Suprapubic skin (tissue), 4 donors: Measurements from ENCODE around the gene IGBP1. TPM values are rescaled to one million over a fixed set of nuclear protein-coding genes. Genes with fewer than 3 reads are reported as not detected.

Source experiments
- DNase-seq, 2 donors: peaks; one replicate each; pipeline ENCODE4 v3.0.0-alpha.2; 2019; ENCODE audit warnings: low spot score in 2 of 2
- H3K27ac ChIP-seq: fragments of 200-600 bp; sonication (generic); one replicate; pipeline ENCODE4 v1.5.1; 2019
- H3K27me3 ChIP-seq: fragments of 200-600 bp; sonication (generic); one replicate; pipeline ENCODE4 v1.5.1; 2019
- H3K36me3 ChIP-seq: fragments of 200-600 bp; sonication (generic); one replicate; pipeline ENCODE4 v1.5.1; 2019
- H3K4me1 ChIP-seq: fragments of 200-600 bp; sonication (generic); one replicate; pipeline ENCODE4 v1.5.1; 2019
- H3K4me3 ChIP-seq: fragments of 200-600 bp; sonication (generic); one replicate; pipeline ENCODE4 v1.5.1; 2019; ENCODE audit warnings: mild to moderate bottlenecking
- H3K9me3 ChIP-seq: fragments of 200-600 bp; sonication (generic); one replicate; pipeline ENCODE4 v1.5.1; 2019
- EP300 ChIP-seq: sonication (generic); formaldehyde crosslinking; IDR thresholded peaks from one replicate; pipeline ENCODE4 v1.6.1; 2017; ENCODE audit warnings: antibody characterized with exemption
- POLR2A ChIP-seq, 2 donors: fragments of 450-650 bp; IDR thresholded peaks; one replicate each; pipeline ENCODE4 v1.6.1; 2017; ENCODE audit warnings: antibody characterized with exemption in 2 of 2, mild to moderate bottlenecking in 2 of 2, moderate library complexity in 2 of 2
- POLR2AphosphoS5 ChIP-seq, 3 donors: sonication (generic); formaldehyde crosslinking; IDR thresholded peaks; one replicate each; pipeline ENCODE4 v1.6.1; 2017; ENCODE audit warnings: antibody characterized with exemption in 3 of 3
- WGBS: methylation state at CpG from one replicate; pipeline ENCODE4 v1.1.5; 2018; 5-methylcytosine and 5-hydroxymethylcytosine counted together
- total RNA-seq, 4 donors: library from RNA; depleted of rRNA; stranded (reverse); fragments of >200 nt; gene quantifications; one replicate each; pipeline ENCODE4 v1.1.0, GENCODE V29; 2016
- TF ChIP-seq, protein P1 (sequence below), 2 donors: fragments of 200-600 bp in 1 of 2; fragments of 450-650 bp in 1 of 2; sonication (generic) in 1 of 2; IDR thresholded peaks; one replicate each; pipeline ENCODE4 v1.5.1; 2016 to 2019; ENCODE audit warnings: antibody characterized with exemption in 2 of 2, mild to moderate bottlenecking in 1 of 2, moderate library complexity in 1 of 2

IGBP1 gene
- total RNA-seq, 4 donors from 2014 or later = 50.7 to 83.5 (median 64.6) TPM

DNA sequence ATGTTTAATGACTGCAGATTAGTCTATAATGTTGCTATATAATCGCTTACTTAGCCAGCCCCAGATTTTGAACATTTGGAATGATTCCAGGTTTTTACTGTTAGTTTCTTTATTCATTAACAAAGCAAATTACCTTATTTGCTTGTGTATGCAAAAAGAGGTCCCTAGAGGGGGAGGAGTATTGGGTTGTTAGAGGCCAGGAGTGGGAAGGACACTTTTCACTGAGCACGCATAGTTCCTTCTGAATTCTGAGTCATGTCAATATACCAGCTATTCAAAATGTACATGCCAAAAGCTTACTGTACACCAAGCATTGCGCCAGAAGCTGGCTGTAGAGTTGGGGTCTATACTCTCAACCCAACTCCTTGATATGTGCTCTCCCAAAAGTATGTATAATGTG lies 39.0 kb downstream of the IGBP1 start:
- DNase-seq = no peak
- Histone ChIP-seq H3K4me1 (peaks cover 4% of the 10 kb centered on the region), H3K36me3 (no peaks in the 10 kb centered on the region), H3K27me3 (no peaks in the 10 kb centered on the region), H3K9me3 (no peaks in the 10 kb centered on the region), H3K27ac (no peak overlapping the region), H3K4me3 (no peak overlapping the region)
- 84% methylated on average over 3 of the region's 3 CpGs for WGBS
- no peak for TF ChIP-seq EP300
- TF ChIP-seq POLR2A (IDR thresholded peaks at IDR 0.05) = no peak
- no peak for TF ChIP-seq POLR2AphosphoS5 (IDR thresholded peaks at IDR 0.05)
- TF ChIP-seq, protein P1, sequence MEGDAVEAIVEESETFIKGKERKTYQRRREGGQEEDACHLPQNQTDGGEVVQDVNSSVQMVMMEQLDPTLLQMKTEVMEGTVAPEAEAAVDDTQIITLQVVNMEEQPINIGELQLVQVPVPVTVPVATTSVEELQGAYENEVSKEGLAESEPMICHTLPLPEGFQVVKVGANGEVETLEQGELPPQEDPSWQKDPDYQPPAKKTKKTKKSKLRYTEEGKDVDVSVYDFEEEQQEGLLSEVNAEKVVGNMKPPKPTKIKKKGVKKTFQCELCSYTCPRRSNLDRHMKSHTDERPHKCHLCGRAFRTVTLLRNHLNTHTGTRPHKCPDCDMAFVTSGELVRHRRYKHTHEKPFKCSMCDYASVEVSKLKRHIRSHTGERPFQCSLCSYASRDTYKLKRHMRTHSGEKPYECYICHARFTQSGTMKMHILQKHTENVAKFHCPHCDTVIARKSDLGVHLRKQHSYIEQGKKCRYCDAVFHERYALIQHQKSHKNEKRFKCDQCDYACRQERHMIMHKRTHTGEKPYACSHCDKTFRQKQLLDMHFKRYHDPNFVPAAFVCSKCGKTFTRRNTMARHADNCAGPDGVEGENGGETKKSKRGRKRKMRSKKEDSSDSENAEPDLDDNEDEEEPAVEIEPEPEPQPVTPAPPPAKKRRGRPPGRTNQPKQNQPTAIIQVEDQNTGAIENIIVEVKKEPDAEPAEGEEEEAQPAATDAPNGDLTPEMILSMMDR (IDR thresholded peaks at IDR 0.05) = no peak

DNA sequence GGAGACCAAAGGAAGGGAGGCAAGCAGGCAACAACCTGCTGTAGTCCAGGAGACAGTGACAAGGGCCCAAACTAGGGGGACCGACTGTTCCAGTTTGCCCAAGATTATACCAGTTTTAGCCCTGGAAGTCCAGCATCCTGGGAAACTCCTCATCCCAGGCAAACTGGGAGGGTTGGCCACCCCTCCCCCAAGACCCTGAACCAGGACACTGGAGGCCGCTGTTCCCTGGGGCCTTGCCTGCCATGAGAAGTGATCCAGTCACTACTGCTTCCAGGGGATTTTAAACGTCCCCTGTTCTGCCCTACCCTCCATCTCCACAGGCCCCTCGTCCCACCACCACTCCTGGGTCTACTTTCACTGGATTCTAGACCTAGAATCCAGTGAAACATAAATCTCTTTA lies 39.7 kb downstream of the IGBP1 start:
- no peak for DNase-seq

DNA sequence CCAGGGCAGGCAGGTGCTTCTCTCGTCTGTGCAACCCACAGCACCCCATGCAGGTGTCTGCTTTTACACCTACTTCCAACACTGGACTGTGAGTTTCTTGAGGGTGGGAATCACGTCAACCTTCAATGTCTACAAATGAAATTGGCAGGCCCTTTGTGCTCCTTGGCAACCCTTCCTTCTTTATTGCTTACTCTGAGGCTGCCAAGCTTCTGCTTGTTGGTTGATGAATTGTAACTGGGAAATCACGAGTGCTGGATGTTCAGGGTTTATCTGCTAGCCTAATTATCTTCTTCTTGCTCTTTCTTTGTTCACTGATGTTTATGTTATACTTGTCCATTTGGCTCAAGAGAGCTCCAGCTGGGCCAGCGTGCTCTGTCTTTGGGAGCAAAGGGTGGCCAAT lies 41.5 kb downstream of the IGBP1 start:
- no peak for TF ChIP-seq EP300
- no peak for TF ChIP-seq POLR2AphosphoS5 (IDR thresholded peaks at IDR 0.05)
- TF ChIP-seq, protein P1 (IDR thresholded peaks at IDR 0.05) = no peak
- no peak for TF ChIP-seq POLR2A (IDR thresholded peaks at IDR 0.05)
- DNase-seq = no peak
- 60% methylated on average over 4 of the region's 4 CpGs for WGBS
- Histone ChIP-seq H3K4me1 (no peaks in the 10 kb centered on the region), H3K27me3 (no peaks in the 10 kb centered on the region), H3K9me3 (no peaks in the 10 kb centered on the region), H3K4me3 (no peak overlapping the region), H3K27ac (no peak overlapping the region), H3K36me3 (no peaks in the 10 kb centered on the region)

More for the DNA sequence above, 39.7 kb downstream of the IGBP1 start:
- H3K27ac ChIP-seq = no peak overlapping the region
- no peak for TF ChIP-seq POLR2A (IDR thresholded peaks at IDR 0.05)
- TF ChIP-seq EP300 = no peak
- TF ChIP-seq POLR2AphosphoS5 (IDR thresholded peaks at IDR 0.05) = no peak
- TF ChIP-seq, protein P1 (IDR thresholded peaks at IDR 0.05) = no peak
- no peaks in the 10 kb centered on the region for H3K27me3 ChIP-seq
- 47% methylated on average over 4 of the region's 4 CpGs for WGBS
- H3K4me1 ChIP-seq = peaks cover 4% of the 10 kb centered on the region
- H3K4me3 ChIP-seq = no peak overlapping the region
- H3K9me3 ChIP-seq = no peaks in the 10 kb centered on the region
- no peaks in the 10 kb centered on the region for H3K36me3 ChIP-seq

DNA sequence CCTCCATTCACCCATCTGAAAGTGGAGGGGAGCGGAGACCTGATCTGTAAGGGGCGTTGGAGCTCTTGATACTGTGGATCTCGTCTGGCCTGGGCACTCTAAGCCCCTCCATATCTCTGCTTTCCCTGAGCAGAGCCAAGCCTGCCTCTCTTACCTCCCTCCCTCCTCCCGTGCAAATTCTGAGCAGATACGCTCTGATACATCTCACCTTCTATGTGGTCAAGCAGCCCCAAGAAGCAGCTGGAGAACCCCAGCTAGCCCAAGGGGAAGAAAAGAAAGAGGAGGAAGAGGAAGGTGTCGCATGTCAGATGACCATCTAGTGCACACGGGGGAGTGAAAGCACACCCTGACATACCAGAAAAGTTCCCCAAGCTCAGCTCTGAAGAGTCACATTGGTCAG lies 42.1 kb downstream of the IGBP1 start:
- TF ChIP-seq POLR2AphosphoS5 (IDR thresholded peaks at IDR 0.05) = no peak
- no peak for TF ChIP-seq POLR2A (IDR thresholded peaks at IDR 0.05)
- TF ChIP-seq, protein P1 (IDR thresholded peaks at IDR 0.05) = no peak
- DNase-seq = no peak
- Histone ChIP-seq H3K27ac (no peak overlapping the region), H3K4me3 (no peak overlapping the region), H3K36me3 (no peaks in the 10 kb centered on the region), H3K9me3 (no peaks in the 10 kb centered on the region), H3K4me1 (no peaks in the 10 kb centered on the region), H3K27me3 (no peaks in the 10 kb centered on the region)
- 82% methylated on average over 7 of the region's 7 CpGs for WGBS

DNA sequence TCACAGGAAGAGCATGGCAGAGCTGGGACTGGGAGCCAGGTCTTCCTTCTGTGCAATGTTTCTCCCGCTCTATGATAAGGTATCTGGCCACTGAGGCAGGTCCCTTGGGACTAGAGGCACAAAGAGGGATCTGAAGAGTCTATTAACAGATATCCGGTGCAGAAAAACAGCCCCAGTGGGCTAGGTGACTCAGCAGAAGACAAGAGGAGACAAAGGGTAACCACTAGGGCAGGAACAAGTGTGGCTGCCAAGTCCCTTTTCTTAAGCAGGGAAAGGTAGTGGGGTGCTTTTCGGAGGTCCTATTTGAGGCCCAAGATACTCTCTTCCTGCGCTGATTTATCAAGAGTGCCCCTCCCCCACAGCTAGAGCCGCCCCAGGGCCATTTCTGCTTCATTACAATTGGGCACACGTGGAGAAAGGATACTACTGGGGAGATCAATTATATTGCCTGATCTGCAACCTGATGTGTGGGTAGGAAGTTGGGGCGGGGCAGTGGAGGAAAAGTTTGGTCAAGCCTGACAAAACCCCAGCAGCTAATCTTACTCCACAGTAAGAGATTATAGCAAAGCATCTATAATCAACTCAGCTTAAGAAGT lies 43.8 kb downstream of the IGBP1 start, which contains the start of gene DGAT2L6:
TSS of gene DGAT2L6 (plus strand) at position 546 of the 596 bp plus-strand sequence. CDS start 100 bp downstream, outside the sequence.
- TF ChIP-seq, protein P1 (IDR thresholded peaks at IDR 0.05) = no peak
- TF ChIP-seq EP300 (no peak), POLR2A (IDR thresholded peaks at IDR 0.05) (no peak), POLR2AphosphoS5 (IDR thresholded peaks at IDR 0.05) (no peak)
- H3K36me3 ChIP-seq = no peaks in the 10 kb centered on the region
- H3K27me3 ChIP-seq = no peaks in the 10 kb centered on the region

More for the DNA sequence above, 43.8 kb downstream of the IGBP1 start, which contains the start of gene DGAT2L6:
- no peak within 1 kb of the TSS for H3K4me3 ChIP-seq
- H3K4me1 ChIP-seq = no peaks in the 10 kb centered on the region
- H3K27ac ChIP-seq = no peak within 1 kb of the TSS
- no peak for DNase-seq
- 50% methylated on average over 7 of the region's 7 CpGs for WGBS
- no peaks in the 10 kb centered on the region for H3K9me3 ChIP-seq
